Suppressor macrophage treated with lipopolysaccharide for 1 hour (primary cell): Measurements from ENCODE around the gene MEGF9.

Experiments
- DNase-seq, 3 donors: peaks; one replicate each; pipeline ENCODE4 v3.0.0-alpha.2; 2020 to 2022

Gene MEGF9

DNA sequence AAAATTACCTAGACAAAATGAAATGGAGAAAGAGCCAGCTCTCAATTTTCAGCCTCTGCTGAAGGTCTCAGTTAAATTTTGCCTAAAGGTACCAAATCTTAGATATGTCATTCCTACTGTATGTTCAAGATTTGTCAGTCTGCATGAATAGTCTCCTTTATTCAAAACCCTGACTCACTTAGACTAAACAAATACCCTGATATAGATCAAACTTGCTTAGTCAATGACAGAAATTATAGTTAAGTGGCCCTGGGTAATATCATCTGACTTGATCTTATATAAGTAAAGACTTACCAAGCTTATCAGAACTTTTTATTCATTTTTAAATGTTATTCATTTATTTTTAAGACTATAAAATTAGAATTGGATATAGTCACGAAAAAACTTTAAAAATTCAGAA lies 12.2 kb downstream of the MEGF9 start:
- DNase-seq, result no peak

DNA sequence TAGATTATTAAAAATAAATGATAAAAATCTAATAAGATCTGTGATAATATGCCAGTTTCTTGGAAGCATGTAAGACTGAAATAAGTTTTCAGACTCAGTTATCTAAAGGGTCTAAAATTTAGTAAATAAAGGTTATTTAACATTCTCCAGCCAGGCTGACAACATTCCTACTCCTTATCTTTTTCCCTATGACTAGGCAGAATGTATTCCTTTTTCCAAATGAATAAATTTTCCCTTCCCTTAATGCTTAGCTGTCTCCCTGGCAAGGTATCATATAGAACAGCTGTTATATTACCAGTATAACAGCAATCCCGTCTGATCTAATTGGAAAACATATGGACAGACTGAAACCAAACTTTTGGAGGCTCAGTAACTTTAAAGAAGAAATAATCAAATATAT lies 13.0 kb downstream of the MEGF9 start:
- no peak for DNase-seq

DNA sequence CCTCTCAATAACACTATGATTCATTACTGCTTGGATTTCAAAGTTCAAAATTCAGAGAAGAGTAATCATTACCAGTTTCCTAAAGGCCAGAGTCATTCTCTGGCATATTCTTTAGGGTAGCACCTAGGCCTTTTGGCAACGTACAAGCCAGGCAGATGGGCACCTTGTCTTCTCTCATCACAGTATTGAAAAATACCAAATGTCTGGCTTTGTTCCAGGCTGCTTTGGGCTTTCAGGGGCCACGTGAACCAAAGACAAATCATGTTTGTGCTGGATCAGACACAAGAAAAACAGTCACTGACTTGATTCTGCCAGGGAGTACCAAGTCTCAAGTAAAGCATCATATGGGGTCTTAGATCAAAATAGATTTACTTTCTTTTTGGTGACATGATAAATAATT lies 15.5 kb downstream of the MEGF9 start:
- DNase-seq, result no peak

DNA sequence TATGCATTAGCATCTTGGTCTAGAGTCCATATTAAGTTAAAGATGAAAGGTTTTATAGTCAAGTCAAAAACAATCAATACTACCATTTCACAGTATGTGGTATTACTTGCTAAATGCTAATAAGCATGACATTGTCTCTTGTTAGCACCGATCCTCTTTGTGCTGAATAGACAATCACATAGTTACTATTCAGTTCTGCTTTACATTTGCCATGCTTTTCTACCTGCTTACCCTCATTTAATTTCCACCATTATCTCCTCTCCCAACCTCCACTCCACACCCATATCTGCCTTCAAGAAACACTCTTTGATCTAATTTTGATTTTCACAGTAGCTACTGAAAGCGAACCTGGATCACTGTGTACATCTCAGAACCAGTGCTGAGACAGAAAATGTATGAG lies 16.8 kb downstream of the MEGF9 start:
- DNase-seq, result no peak

DNA sequence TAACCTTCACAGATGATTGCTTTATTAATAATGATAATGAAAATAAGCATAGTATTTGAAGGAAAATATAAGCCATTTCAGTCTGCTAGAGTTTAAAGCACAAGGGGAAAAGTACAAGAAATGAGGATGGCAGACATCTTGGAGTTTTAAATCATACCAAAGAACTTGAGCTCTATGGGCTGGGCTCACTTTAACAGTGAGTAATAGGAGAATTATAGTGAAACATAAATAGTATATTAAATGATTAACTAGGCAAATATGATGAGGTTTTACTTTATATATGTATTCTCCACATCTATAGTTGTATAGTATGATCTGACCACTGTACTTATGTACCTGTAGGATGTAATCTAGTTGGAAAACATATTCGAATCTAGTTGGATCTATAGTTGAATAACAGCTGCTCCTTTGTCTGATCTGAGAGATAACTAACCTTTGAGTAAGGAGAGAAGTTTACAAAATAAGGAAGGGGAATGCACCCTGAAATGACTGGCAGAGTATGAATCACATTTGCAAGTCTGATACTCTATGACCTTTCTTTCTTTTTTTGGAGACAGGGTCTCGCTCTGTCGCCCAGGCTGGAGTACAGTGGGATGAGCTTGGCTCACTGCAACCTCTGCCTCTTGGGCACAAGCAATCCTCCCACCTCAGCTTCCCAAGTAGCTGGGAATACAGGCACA lies 17.6 kb downstream of the MEGF9 start:
- DNase-seq, result peak; percentile 41 to 61 (median 57)

DNA sequence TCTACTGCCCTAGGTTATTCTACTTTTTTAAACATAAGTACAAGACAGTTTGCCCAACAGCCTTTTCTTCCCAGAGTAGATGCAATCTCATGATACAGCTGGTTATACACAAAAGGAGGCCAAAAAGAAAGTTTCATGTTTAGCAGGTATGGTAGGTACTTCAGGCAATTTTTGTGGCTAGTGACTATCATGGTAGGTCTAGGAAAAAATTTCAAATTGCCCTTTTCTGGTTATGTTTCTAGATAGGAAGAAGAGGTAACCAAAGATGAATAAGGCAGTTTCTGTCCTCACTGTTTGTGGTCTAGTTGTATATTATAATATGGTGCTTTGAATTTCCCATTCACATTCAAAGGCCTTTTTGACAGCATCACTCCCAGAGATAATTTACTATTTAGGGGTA lies 19.7 kb downstream of the MEGF9 start:
- no peak for DNase-seq

DNA sequence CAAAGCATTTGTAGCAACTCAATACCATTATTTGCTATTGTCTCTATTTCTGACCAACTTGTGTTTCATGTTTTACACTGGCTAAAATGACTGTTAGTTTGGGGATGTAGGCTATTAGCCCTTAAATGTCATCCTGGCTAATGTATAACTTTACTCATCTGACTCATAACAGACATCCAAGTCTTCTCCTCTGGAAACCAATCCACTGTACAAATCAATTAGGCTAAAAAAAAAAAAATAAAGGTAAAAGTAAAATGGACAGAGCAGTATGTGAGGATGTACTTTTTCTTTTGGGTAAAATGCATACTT lies 20.6 kb downstream of the MEGF9 start:
- DNase-seq, result peak in 1 of 3 donors; percentile 54

DNA sequence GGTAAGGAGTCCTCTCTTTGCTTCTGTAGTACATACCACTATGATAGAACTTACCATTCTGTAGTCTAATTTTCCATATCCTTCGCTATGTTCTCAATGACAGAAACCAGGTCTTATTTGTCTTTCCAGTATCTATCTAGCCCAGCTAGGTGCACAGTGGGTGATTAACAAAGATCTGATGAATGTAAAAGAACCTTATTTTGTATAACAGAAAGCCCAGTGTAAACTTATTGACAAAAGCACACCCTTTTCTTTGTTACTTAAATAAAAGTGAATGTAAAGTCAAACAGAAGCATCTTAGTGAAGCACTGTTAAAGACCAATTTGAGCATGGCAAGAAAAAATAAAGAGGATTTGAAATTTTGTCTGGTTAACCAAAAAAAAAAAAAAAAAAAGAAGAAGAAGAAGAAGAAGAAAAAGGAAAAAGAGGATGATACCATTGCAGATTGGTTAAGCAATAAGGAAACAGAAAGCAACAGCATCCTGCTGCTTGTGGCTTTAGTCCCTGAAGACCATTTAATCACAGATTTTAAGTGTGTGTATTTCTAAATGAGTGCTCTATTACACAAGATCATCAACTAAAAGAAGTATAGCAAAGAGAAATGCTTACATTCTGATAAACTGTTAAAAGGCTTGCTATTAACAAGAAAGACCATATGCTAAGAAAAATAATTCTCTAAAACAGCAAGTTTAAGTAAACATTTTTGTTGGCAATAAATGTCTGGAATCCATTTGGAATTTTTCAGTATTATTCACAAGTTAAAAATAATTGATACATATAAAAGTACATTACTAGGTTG lies 21.2 kb downstream of the MEGF9 start:
- DNase-seq, result peak; percentile 62 to 89 (median 87)

DNA sequence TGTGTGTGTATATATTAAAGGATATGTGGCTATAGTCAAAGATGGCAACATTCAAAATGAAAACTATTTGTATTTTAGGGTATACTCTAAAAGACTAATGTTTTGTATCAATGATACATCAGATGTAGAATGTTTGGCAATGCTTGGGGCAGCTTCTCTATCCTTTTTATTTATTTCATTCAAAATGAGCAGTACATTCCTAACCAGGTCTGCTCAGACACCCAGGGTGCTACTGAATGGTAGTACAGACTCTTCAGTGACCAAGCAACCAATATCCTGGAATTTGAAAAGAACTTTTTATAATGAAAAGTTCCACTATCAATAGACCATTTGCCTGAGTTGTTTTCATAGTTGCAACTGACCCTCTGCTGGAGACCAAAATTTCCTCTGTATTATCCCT lies 23.9 kb downstream of the MEGF9 start:
- no peak for DNase-seq

DNA sequence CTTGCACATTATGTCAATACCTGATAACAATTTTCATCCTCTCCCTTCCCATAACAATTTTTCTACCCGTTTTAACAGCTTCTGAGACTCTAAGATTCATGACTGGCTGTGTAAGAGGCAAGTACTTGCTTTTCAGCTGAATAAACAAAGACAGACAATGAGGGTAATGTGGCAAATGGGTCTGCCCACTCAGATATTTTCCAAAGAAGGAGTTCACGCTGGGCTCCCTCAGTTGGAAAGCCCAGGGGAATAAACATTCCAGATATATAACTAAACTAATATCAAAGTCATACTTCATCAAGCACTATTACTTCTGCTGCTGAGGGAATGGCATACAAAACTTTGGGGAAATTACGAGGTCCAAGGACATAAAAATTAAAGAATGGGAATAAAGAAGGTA lies 24.4 kb downstream of the MEGF9 start:
- peak in 2 of 3 donors; percentile 16 to 36 for DNase-seq

DNA sequence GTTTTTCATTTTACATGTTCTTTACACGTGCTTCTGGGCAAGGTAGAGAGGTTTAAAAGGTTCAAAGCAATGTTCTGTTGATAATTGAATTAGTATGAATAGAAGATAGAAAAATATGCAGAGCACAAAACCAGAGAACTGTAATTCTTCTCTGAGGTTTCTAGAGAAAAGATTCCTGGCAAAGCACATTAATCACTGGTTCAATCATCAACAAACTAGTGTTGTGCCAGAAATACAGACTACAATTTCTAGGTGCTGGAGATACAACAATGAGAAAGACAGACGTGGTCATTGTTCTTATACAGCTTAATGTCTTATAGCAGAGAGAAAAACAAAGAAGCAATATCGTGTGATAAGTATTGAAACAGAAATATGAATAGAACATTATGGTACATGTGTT lies 25.5 kb downstream of the MEGF9 start:
- DNase-seq, result no peak

DNA sequence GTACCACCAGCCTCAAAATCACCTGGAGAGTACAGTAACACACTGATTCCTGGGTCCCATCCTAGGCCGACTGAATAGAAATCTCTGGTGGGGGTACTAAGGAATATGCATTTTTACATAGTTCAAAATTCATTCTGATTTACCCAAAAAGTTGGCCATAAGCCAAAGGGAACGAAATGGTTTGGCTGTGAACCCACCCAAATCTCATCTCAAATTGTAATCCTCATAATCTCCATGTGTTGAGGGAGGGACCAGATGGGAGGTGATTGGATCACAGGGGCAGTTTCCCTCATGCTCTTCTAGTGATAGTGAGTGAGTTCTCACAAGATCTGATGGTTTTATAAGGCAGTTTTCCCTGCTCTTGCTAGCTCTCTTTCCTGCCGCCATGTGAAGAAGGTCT lies 31.1 kb downstream of the MEGF9 start:
- DNase-seq, result no peak

DNA sequence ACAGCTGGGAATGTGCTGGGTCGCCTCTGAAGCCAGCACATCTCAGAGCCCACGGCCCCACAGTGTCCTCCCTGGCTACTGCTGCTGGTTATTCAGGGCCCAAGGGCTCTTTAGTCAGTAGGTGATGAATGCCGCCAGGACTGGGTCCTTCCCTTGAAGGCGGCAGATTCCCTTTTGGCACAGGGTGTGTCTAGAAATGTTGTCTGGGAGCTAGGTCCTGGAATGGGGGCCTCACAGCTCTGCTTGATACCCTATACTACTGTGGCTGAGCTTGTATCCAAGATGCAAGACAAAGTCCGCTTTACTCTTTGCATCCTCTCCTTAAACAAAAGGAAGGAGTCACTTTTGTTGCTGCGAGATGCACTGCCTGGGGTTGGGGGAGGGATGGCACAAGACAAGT lies 33.1 kb downstream of the MEGF9 start:
- DNase-seq, result no peak

DNA sequence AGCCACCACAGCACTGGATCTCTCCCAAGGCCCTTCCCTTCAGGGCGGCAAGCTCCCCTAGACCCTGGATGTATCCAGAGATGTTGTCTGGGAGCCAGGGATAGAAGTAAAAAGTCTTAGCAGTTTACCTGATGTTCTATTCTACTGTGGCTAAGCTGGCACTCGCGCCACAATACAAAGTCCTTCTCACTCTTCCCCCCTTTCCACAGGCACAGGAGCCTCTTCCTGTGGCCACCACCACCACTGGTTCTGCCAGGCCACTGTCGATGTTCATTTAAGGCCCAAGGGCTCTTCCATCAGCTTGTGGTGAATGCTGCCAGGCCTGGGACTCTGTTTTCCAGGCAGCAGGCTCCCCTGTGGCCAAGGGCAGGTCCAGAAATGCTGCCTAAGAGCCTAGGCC lies 33.7 kb downstream of the MEGF9 start:
- no peak for DNase-seq

DNA sequence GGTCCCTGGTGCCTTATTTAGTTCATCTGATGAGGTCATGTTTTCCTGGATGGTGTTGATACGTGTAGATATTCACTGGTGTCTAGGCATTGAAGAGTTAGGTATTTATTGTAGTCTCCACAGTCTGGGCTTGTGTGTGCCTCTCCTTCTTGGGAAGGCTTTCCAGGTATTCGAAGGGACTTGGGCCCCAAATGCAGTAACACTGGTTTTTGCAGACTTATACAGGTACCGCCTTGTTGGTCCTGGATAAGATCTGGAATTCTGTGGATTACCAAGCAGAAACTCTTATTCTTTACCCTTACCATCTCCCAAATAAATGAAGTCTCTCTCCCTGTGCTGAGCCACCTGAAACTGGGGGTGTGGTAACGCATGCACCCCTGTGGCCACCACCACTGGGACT lies 34.1 kb downstream of the MEGF9 start:
- DNase-seq, result no peak

DNA sequence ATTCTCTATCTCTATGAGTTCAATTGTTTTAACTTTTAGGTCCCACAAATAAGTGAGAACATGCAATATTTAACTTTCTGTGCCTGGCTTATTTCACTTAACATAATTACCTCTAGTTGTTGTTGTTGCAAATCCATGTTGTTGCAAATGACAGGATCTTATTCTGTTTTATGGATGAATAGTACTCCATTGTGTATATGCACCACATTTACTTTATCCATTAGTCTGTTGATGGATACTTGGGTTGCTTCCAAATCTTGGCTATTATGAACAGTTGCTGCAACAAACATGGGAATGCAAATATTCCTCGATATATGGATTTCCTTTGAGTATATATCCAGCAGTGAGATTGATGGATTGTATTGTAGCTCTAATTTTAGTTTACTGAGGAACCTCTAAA lies 36.3 kb downstream of the MEGF9 start:
- DNase-seq, result no peak

DNA sequence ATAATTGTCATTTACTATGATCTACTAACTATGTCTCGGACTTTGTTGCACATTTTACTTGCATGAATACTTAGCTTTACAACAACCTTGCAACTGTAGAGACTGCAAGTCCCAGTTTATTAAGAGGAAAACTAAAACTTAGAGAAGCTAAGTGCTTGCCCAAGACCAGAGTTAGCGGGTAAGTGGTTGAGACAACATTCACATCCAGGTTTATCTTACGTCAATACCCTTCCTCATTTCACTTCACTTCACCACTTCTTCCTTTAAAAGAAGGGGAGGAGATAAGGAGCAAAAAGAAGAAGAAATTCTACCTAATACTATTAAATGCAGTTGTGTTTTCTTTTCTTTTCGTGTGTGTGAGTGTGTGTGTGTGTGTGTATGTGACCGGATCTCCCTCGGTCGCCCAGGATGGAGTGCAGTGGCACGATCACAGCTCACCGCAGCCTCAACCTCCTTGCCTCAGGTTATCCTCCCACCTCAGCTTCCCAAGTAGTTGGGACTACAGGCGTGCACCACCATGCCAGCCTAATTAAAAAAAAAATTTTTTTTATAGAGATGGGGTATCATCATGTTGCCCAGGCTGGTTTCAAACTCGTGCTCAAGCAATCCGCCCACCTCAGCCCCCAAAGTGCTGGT lies 37.4 kb downstream of the MEGF9 start:
- peak; percentile 41 to 66 (median 51) for DNase-seq

DNA sequence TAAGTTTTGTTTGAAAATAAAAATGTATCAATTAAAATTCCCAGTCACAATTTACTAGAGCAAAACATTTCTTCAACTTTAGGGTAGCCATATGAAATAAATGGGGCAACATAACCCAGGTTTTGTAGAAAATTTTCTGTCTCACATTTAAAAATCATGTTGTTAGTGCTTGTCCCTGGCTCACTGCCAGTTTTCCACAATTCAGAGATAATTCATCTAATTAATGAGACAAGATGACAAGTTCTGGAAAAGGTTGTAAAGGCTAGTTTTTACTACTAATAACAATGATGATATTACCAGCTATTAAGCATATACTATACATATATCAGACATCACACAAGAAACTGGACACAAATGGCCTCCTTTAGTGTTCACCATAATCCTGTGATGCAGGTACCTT lies 45.9 kb downstream of the MEGF9 start:
- DNase-seq, result no peak

DNA sequence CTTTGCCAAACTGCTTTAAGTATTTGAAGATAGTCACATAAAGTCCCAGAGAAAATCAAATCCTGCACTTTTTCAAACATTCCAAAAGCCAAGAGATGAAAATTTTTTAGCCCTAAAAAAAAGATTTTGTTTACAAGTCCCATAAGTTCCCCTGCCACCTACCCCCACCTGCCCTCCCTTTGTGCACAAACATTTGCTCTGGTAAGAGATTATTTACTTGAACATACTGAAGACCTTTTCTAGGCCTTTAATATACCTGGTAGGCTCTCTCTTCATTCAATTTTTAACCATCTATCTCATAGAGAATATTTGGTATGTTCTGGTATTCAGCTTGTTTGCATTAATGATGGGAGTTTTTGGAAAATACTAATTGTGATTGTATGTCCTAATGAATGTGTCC lies 50.3 kb downstream of the MEGF9 start:
- DNase-seq, result no peak

DNA sequence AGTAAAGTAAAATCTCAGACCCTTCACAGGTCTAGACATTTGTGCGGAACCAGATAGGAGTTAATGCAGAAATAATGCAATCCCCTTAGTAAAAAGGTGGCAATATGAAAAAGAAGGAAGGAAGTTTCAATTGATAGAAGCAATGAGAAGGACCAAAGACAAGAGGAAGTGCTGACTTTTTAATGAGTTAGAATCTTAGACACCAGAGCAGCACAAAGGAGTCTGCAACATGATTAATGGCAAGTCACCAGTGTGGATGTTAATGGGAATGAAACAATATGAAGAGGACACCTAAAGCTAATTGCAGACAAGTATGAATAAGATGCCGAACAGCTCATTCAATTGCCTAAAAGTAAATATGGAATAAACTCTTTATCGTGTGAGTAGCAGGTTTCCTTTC lies 50.9 kb downstream of the MEGF9 start:
- peak in 2 of 3 donors; percentile 47 to 54 for DNase-seq

DNA sequence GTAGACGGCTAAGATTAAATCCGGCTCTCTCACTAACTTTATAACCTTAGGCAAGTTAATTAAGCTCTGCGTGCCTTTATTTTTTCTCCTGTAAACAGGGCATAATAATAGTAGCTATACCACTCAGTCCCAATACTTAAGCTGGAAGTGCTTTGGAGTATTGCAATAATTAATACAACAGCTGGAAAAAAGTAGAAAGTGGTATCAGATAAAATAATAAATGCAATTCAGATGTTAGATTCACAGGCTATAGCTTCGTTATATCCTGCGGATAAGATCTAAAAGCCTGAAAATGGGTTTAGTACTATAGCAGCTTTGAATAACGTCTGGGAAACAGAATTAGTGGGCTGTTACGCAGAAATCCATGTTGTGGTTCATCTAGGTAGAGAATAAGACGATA lies 51.8 kb downstream of the MEGF9 start:
- DNase-seq, result no peak

DNA sequence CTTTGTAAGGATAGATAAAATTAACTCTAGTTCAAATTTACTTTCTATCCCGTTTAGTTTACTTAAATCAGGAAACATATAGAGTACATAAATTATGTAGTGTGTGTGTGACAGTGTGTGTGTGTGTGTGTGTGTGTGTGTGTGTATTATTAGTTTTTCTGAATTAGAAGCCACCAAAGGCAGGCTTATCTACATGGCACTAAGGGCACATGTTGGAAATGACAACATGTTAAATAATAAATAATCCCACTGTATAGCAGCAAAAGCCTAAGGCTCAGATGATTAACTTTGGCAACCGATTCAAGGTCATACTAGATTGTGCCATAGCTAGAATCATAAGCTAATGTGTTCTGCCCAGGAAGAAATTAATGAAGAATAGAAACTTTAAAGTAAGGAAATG lies 54.6 kb downstream of the MEGF9 start:
- DNase-seq, result no peak

DNA sequence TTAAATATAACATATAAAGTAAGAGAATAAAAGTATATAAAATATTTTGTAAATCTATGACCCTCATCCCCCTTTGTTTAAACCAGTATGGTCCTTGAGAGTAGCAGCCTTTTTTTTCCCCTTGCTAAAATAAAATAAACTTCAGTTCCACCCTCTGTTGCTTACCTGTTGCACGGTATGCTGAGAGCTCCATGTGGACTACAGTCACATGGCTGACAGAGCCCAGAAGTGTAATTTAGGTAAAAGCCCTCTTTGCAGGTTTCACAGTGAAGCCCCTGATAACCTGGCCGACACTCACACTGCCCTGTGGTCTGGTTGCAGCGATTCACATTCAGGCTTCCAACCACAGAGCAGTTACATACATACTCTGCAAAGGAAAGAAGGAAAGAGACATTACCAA lies 55.1 kb downstream of the MEGF9 start:
- no peak for DNase-seq

DNA sequence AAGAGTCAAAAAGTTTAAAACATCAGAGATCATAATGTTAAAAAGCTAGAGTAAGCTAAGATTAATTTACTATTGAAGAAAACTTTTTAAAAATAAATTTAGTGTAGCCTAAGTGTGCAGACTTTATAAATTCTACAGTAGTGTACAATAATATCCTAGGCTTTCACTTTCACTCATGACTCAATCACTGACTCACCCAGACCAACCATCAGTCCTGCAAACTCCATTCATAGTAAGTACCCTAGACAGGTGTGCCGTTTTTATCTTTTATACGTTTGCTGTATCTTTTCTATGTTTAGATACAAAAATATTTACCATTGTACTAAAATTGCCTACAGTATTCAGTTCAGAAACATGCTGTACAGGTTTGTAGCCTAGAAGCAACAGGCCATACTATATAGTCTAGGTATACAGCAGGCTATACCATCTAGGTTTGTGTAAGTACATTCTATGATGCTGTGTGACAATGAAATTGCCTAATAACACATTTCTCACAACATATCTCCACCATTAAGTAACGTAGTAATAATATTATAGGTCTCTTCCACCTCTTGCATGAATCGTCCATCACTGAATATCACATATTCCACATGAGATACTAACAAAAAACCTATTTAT lies 59.2 kb downstream of the MEGF9 start:
- peak; percentile 38 to 62 (median 61) for DNase-seq
